ENCODE data around the gene NR2C1.

Gene NR2C1

DNA sequence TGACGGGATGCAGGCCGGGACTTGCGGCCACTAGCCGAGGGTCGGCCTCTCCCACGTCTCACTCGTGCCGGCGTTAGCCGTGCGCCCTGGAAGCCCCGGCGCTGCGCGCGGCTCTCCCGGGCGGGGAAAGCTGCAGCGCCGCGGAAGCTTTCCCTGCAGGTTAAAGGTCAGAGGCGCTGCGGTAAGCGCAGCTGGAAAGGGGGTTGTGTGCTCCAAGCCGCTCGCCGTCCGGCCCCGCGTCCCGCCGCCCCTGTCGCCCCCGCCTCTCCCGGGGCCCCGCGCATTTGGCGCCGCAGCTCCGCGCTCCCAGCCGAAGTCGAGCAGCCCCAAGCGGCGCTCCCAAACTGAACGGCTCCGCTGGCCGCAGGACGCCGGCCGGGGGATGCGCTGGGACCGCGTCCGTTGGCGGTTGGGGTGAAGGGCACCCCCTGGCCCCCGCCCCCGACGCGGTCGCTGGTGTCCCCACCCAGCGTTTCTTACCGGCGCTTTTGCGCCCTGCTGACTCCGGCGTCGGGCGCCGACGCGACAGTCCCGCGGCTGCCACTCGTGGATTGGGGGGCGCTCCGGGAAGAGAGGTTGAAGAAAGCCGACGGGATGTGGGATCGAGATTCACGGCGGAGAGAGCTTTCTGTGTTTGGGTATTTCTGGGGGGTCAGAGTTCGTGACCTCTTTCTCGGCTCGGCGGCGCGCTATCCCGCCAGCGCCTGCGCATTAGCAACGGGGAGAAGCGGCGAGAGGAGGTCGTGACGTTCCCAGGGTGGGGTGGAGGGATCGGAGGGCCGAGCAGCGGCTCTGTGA is at the start of gene NR2C1:
TSS of gene NR2C1 (minus strand) at position 719 of the 798 bp plus-strand sequence. CDS start 6,234 bp downstream, outside the sequence.
- no peaks in the 10 kb centered on the region for H3K4me1 ChIP-seq (ENCODE audit: control insufficient read depth in 2 of 2, insufficient read depth in 2 of 2, low read length in 2 of 2)

DNA sequence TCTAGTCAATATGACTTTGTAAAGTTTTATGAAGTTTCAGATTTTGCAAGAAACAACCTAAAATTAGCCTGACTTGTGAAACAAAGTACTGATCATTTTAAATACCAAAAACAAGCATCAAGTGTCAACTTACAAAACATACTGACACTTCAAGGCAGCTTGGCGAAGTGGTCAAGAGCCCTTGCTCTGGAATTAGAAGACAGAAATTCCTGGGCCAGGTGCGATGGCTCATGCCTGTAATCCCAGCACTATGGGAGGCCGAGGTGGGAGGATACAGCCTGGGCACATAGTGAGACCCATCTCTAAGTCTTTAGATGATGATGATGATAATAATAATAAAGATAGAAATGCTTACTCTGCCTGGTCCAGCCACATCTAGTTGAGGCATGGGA is 45.4 kb upstream of the NR2C1 start:
- Histone ChIP-seq H3K4me1 (ENCODE audit: control insufficient read depth in 2 of 2, insufficient read depth in 2 of 2, low read length in 2 of 2) (peaks cover 8 to 10% of the 10 kb centered on the region in 2 donors), H3K4me3 (ENCODE audit: low read length in 2 of 2) (no peak overlapping the region), H3K9ac (ENCODE audit: low read depth in 1 of 2, low read length in 2 of 2) (no peak overlapping the region), H3K36me3 (ENCODE audit: control insufficient read depth in 2 of 2, insufficient read depth in 2 of 2, low read length in 2 of 2) (no peaks in the 10 kb centered on the region), H3K9me3 (ENCODE audit: control insufficient read depth in 2 of 2, low read length in 2 of 2) (no peaks in the 10 kb centered on the region), H3K27ac (ENCODE audit: low read depth in 2 of 2, low read length in 2 of 2) (no peak overlapping the region), H3K27me3 (ENCODE audit: control insufficient read depth in 2 of 2, insufficient read depth in 2 of 2, low read length in 2 of 2) (no peaks in the 10 kb centered on the region)

More for the DNA sequence above, at the start of gene NR2C1:
- Histone ChIP-seq H3K9ac (ENCODE audit: low read depth in 1 of 2, low read length in 2 of 2) (peak within 1 kb of the TSS; percentile 73 to 74), H3K27me3 (ENCODE audit: control insufficient read depth in 2 of 2, insufficient read depth in 2 of 2, low read length in 2 of 2) (no peaks in the 10 kb centered on the region), H3K9me3 (ENCODE audit: control insufficient read depth in 2 of 2, low read length in 2 of 2) (no peaks in the 10 kb centered on the region), H3K36me3 (ENCODE audit: control insufficient read depth in 2 of 2, insufficient read depth in 2 of 2, low read length in 2 of 2) (peaks cover 0 to 2% of the 10 kb centered on the region in 2 donors), H3K4me3 (ENCODE audit: low read length in 2 of 2) (peak within 1 kb of the TSS; percentile 83 to 84), H3K27ac (ENCODE audit: low read depth in 2 of 2, low read length in 2 of 2) (peak within 1 kb of the TSS; percentile 78 to 83)

DNA sequence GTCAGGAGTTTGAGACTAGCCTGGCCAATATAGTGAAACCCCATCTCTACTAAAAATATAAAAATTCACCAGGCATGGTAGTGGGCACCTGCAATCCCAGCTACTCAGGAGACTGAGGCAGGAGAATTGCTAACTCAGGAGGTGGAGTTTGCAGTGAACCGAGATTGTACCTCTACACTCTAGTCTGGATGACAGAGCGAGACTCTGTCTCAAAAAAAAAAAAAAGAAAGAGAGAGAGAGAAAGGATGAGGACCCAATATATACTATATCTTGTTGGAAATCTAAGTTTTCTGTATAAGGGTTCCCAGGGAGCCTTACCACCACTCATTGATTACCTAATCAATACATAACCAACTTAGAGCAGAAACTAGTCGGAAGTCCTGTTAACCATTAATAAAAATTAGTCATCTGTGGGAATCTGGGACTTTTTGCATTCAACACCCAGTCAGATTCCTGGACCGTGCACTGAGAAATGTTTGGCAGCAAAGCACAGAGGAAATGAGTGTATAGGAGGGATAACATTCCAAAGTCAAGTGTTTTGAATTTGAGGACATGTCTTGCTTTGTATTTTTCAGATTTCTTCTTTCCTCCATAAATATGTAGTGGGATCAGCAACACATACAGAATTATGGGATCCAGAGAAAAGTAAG is 44.8 kb upstream of the NR2C1 start:
- Histone ChIP-seq H3K27ac (ENCODE audit: low read depth in 2 of 2, low read length in 2 of 2) (no peak overlapping the region), H3K4me1 (ENCODE audit: control insufficient read depth in 2 of 2, insufficient read depth in 2 of 2, low read length in 2 of 2) (peaks cover 8 to 9% of the 10 kb centered on the region in 2 donors), H3K4me3 (ENCODE audit: low read length in 2 of 2) (no peak overlapping the region), H3K27me3 (ENCODE audit: control insufficient read depth in 2 of 2, insufficient read depth in 2 of 2, low read length in 2 of 2) (no peaks in the 10 kb centered on the region), H3K36me3 (ENCODE audit: control insufficient read depth in 2 of 2, insufficient read depth in 2 of 2, low read length in 2 of 2) (no peaks in the 10 kb centered on the region), H3K9ac (ENCODE audit: low read depth in 1 of 2, low read length in 2 of 2) (no peak overlapping the region), H3K9me3 (ENCODE audit: control insufficient read depth in 2 of 2, low read length in 2 of 2) (no peaks in the 10 kb centered on the region)

GRCh38 chr12:95117178-95117599 is 43.8 kb upstream of the NR2C1 start:
- no peak overlapping the region for H3K9ac ChIP-seq (ENCODE audit: low read depth in 1 of 2, low read length in 2 of 2)
- H3K4me1 ChIP-seq (ENCODE audit: control insufficient read depth in 2 of 2, insufficient read depth in 2 of 2, low read length in 2 of 2): peaks cover 8 to 9% of the 10 kb centered on the region in 2 donors
- no peak overlapping the region for H3K4me3 ChIP-seq (ENCODE audit: low read length in 2 of 2)
- H3K9me3 ChIP-seq (ENCODE audit: control insufficient read depth in 2 of 2, low read length in 2 of 2): no peaks in the 10 kb centered on the region
- no peak overlapping the region for H3K27ac ChIP-seq (ENCODE audit: low read depth in 2 of 2, low read length in 2 of 2)
- no peaks in the 10 kb centered on the region for H3K27me3 ChIP-seq (ENCODE audit: control insufficient read depth in 2 of 2, insufficient read depth in 2 of 2, low read length in 2 of 2)
- peaks cover 3% of the 10 kb centered on the region in 2 donors for H3K36me3 ChIP-seq (ENCODE audit: control insufficient read depth in 2 of 2, insufficient read depth in 2 of 2, low read length in 2 of 2)

DNA sequence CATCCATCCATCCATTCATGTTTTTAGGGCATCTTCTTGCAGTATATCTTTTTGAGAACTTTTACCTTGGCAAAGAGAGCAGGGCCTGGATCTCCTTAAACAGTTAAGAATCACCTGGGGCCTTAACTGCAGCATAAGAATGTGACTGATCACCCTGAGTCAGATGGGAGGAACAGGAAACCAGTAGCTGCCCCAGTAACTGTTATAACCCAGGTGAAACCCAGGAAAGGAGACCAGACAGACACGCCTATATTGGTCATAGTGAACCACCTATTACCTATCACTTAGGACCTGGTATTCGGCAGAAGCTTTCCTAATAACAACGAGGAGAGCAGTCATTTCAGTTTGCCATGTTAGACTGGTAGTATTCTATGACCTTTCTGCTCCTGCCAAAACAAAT is 43.4 kb upstream of the NR2C1 start:
- no peak overlapping the region for H3K27ac ChIP-seq (ENCODE audit: low read depth in 2 of 2, low read length in 2 of 2)
- H3K4me3 ChIP-seq (ENCODE audit: low read length in 2 of 2): no peak overlapping the region
- H3K9ac ChIP-seq (ENCODE audit: low read depth in 1 of 2, low read length in 2 of 2): no peak overlapping the region

DNA sequence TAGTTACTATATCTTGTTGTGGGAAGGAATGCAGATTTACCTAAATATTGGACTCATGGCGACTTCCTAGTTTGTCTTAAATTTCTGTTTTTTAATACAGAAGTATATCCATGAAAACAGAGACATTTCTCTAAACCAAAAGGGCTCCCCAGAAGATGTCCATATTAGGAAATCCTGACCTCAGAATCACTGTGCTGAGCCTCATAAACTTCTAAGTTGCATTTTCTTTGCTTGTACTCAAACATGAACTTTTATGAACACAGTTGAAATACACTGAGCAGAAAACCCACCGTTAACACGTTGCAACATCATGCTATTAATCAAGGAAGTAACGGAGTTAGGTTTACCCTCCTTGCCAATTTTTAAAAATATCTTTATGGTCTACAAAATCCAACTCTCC is 42.9 kb upstream of the NR2C1 start:
- no peak overlapping the region for H3K27ac ChIP-seq (ENCODE audit: low read depth in 2 of 2, low read length in 2 of 2)
- H3K4me3 ChIP-seq (ENCODE audit: low read length in 2 of 2): no peak overlapping the region

More for the DNA sequence above, 43.4 kb upstream of the NR2C1 start:
- no peaks in the 10 kb centered on the region for H3K9me3 ChIP-seq (ENCODE audit: control insufficient read depth in 2 of 2, low read length in 2 of 2)
- peaks cover 8 to 9% of the 10 kb centered on the region in 2 donors for H3K4me1 ChIP-seq (ENCODE audit: control insufficient read depth in 2 of 2, insufficient read depth in 2 of 2, low read length in 2 of 2)
- H3K27me3 ChIP-seq (ENCODE audit: control insufficient read depth in 2 of 2, insufficient read depth in 2 of 2, low read length in 2 of 2): no peaks in the 10 kb centered on the region
- peaks cover 3% of the 10 kb centered on the region in 2 donors for H3K36me3 ChIP-seq (ENCODE audit: control insufficient read depth in 2 of 2, insufficient read depth in 2 of 2, low read length in 2 of 2)

DNA sequence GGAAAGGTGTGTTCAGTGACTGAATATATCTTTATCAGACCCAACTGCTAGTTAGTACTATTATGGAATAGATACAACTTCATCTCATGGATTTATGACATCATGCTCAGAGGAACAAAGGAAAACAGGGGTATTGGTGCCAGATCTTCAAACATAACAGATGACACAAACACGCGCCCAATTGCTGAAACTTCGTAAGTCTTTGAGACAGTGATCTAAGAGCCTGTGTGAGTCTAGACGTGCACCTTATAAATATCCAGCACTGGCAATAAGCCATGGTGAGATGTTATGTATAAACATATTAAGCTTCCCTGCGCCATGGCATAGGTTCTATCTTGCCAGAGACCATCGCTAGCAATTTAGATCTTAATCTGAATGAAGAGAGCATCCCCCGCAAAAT is 42.2 kb upstream of the NR2C1 start:
- no peak overlapping the region for H3K9ac ChIP-seq (ENCODE audit: low read depth in 1 of 2, low read length in 2 of 2)
- H3K4me3 ChIP-seq (ENCODE audit: low read length in 2 of 2): no peak overlapping the region
- peaks cover 6 to 9% of the 10 kb centered on the region in 2 donors for H3K36me3 ChIP-seq (ENCODE audit: control insufficient read depth in 2 of 2, insufficient read depth in 2 of 2, low read length in 2 of 2)
- no peaks in the 10 kb centered on the region for H3K27me3 ChIP-seq (ENCODE audit: control insufficient read depth in 2 of 2, insufficient read depth in 2 of 2, low read length in 2 of 2)
- no peaks in the 10 kb centered on the region for H3K9me3 ChIP-seq (ENCODE audit: control insufficient read depth in 2 of 2, low read length in 2 of 2)
- H3K4me1 ChIP-seq (ENCODE audit: control insufficient read depth in 2 of 2, insufficient read depth in 2 of 2, low read length in 2 of 2): peaks cover 8 to 9% of the 10 kb centered on the region in 2 donors
- no peak overlapping the region for H3K27ac ChIP-seq (ENCODE audit: low read depth in 2 of 2, low read length in 2 of 2)

More for the DNA sequence above, 42.9 kb upstream of the NR2C1 start:
- H3K9me3 ChIP-seq (ENCODE audit: control insufficient read depth in 2 of 2, low read length in 2 of 2): no peaks in the 10 kb centered on the region
- no peak overlapping the region for H3K9ac ChIP-seq (ENCODE audit: low read depth in 1 of 2, low read length in 2 of 2)
- peaks cover 8 to 9% of the 10 kb centered on the region in 2 donors for H3K4me1 ChIP-seq (ENCODE audit: control insufficient read depth in 2 of 2, insufficient read depth in 2 of 2, low read length in 2 of 2)
- no peaks in the 10 kb centered on the region for H3K27me3 ChIP-seq (ENCODE audit: control insufficient read depth in 2 of 2, insufficient read depth in 2 of 2, low read length in 2 of 2)
- peaks cover 3 to 4% of the 10 kb centered on the region in 2 donors for H3K36me3 ChIP-seq (ENCODE audit: control insufficient read depth in 2 of 2, insufficient read depth in 2 of 2, low read length in 2 of 2)

- no peak overlapping the region for H3K4me3 ChIP-seq (ENCODE audit: low read length in 2 of 2)
- no peaks in the 10 kb centered on the region for H3K9me3 ChIP-seq (ENCODE audit: control insufficient read depth in 2 of 2, low read length in 2 of 2)
- no peak overlapping the region for H3K9ac ChIP-seq (ENCODE audit: low read depth in 1 of 2, low read length in 2 of 2)
- H3K27me3 ChIP-seq (ENCODE audit: control insufficient read depth in 2 of 2, insufficient read depth in 2 of 2, low read length in 2 of 2): no peaks in the 10 kb centered on the region
- H3K27ac ChIP-seq (ENCODE audit: low read depth in 2 of 2, low read length in 2 of 2): no peak overlapping the region
- H3K4me1 ChIP-seq (ENCODE audit: control insufficient read depth in 2 of 2, insufficient read depth in 2 of 2, low read length in 2 of 2): peaks cover 8 to 9% of the 10 kb centered on the region in 2 donors
- H3K36me3 ChIP-seq (ENCODE audit: control insufficient read depth in 2 of 2, insufficient read depth in 2 of 2, low read length in 2 of 2): peaks cover 6 to 11% of the 10 kb centered on the region in 2 donors
These were observed 41.5 kb upstream of the NR2C1 start for GRCh38 chr12:95114766-95115405.

DNA sequence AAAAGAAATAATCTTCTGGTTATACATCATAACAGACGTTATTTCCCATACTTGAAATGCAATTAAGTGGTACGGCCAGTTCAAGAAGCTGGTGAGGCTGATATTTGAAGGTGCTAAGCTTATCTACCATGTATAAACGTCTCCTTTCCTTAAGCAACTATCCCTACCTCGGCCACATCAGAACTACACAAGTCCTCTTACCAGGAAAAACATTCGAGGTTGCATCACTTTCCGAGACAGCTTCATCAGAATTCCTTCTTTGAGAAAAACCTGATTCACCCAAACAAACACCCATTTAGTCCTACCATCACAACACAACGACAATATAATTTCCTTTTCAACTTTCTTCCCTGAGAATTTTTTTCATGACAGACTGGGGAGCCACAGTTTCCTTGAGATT is 33.9 kb upstream of the NR2C1 start:
- Histone ChIP-seq H3K9me3 (ENCODE audit: control insufficient read depth in 2 of 2, low read length in 2 of 2) (no peaks in the 10 kb centered on the region), H3K36me3 (ENCODE audit: control insufficient read depth in 2 of 2, insufficient read depth in 2 of 2, low read length in 2 of 2) (peaks cover 6 to 21% of the 10 kb centered on the region in 2 donors), H3K4me1 (ENCODE audit: control insufficient read depth in 2 of 2, insufficient read depth in 2 of 2, low read length in 2 of 2) (peaks cover 3 to 10% of the 10 kb centered on the region in 2 donors), H3K27me3 (ENCODE audit: control insufficient read depth in 2 of 2, insufficient read depth in 2 of 2, low read length in 2 of 2) (no peaks in the 10 kb centered on the region), H3K9ac (ENCODE audit: low read depth in 1 of 2, low read length in 2 of 2) (no peak overlapping the region), H3K4me3 (ENCODE audit: low read length in 2 of 2) (no peak overlapping the region), H3K27ac (ENCODE audit: low read depth in 2 of 2, low read length in 2 of 2) (no peak overlapping the region)

DNA sequence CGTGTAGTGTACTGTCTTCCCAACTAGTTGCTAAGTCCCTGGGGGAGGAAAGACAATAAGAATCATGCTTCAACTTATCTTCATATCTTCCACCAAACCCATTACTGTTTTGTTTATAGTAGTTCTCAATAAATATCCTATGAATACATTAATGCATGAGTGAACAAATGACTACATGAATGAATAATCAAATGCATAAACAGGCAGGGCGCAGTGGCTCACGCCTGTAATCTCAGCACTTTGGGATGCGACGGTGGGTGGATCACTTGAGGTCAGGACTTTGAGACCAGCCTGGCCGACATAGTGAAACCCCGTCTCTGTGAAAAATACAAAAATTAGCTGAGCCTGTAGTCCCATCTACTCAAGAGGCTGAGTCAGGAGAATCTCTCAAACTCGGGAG is 32.1 kb upstream of the NR2C1 start:
- Histone ChIP-seq H3K9me3 (ENCODE audit: control insufficient read depth in 2 of 2, low read length in 2 of 2) (no peaks in the 10 kb centered on the region), H3K36me3 (ENCODE audit: control insufficient read depth in 2 of 2, insufficient read depth in 2 of 2, low read length in 2 of 2) (peaks cover 5 to 14% of the 10 kb centered on the region in 2 donors), H3K9ac (ENCODE audit: low read depth in 1 of 2, low read length in 2 of 2) (no peak overlapping the region), H3K27me3 (ENCODE audit: control insufficient read depth in 2 of 2, insufficient read depth in 2 of 2, low read length in 2 of 2) (no peaks in the 10 kb centered on the region), H3K4me3 (ENCODE audit: low read length in 2 of 2) (no peak overlapping the region), H3K27ac (ENCODE audit: low read depth in 2 of 2, low read length in 2 of 2) (no peak overlapping the region), H3K4me1 (ENCODE audit: control insufficient read depth in 2 of 2, insufficient read depth in 2 of 2, low read length in 2 of 2) (peaks cover 3 to 11% of the 10 kb centered on the region in 2 donors)

All from mucosa of rectum (tissue), 2 donors.